Neutrophil (primary cell): ENCODE results near the gene MBNL2.

Experiments used
- H3K27ac ChIP-seq: fragments of 200-600 bp; sonication (generic); 2 replicates; pipeline ENCODE4 v1.5.1; 2016; ENCODE audit warnings: mild to moderate bottlenecking, moderate library complexity
- H3K27me3 ChIP-seq: fragments of 200-600 bp; sonication (generic); 2 replicates; pipeline ENCODE4 v1.6.0; 2016; ENCODE audit warnings: mild to moderate bottlenecking
- H3K36me3 ChIP-seq: fragments of 200-600 bp; sonication (generic); 2 replicates; pipeline ENCODE4 v1.5.1; 2017
- H3K4me1 ChIP-seq, 2 experiments: fragments of 200-600 bp in 1 of 2; sonication (generic) in 1 of 2; 1 replicate in 1 of 2; 2 replicates in 1 of 2; pipeline versions ENCODE4 v1.5.1 to v1.6.1; 2013 to 2016; ENCODE audit warnings: low read depth in 1 of 2, low read length in 1 of 2, mild to moderate bottlenecking in 1 of 2, moderate library complexity in 1 of 2; ENCODE audit not compliant: control insufficient read depth in 1 of 2, insufficient read depth in 1 of 2
- H3K4me3 ChIP-seq, 2 experiments: fragments of 200-600 bp in 1 of 2; sonication (generic) in 1 of 2; 1 replicate in 1 of 2; 2 replicates in 1 of 2; pipeline ENCODE4 v1.5.1; 2013 to 2016; ENCODE audit warnings: low read depth in 1 of 2, low read length in 1 of 2, mild to moderate bottlenecking in 1 of 2, moderate library complexity in 1 of 2
- H3K9me3 ChIP-seq: fragments of 200-600 bp; sonication (generic); 2 replicates; pipeline ENCODE4 v1.5.1; 2016
- CTCF ChIP-seq: fragments of 200-600 bp; sonication (generic); IDR thresholded peaks from 2 replicates; pipeline ENCODE4 v1.5.1; 2016; ENCODE audit warnings: antibody characterized with exemption

MBNL2 gene

GRCh38 chr13:97229699-97230098 is 7.6 kb downstream of the MBNL2 start:
- Histone ChIP-seq H3K27ac (no peak overlapping the region), H3K4me1 (no peaks in the 10 kb centered on the region), H3K36me3 (no peaks in the 10 kb centered on the region)

GRCh38 chr13:97231118-97231828 is 9.1 kb downstream of the MBNL2 start:
- H3K27ac ChIP-seq, result no peak overlapping the region
- H3K9me3 ChIP-seq, result no peaks in the 10 kb centered on the region
- no peak overlapping the region for H3K4me3 ChIP-seq
- no peaks in the 10 kb centered on the region for H3K4me1 ChIP-seq
- peaks cover 12% of the 10 kb centered on the region for H3K27me3 ChIP-seq
- H3K36me3 ChIP-seq, result no peaks in the 10 kb centered on the region
- no peak for TF ChIP-seq CTCF

More at GRCh38 chr13:97229699-97230098, 7.6 kb downstream of the MBNL2 start:
- H3K4me3 ChIP-seq, result no peak overlapping the region
- H3K27me3 ChIP-seq, result peaks cover 12% of the 10 kb centered on the region
- TF ChIP-seq CTCF, result no peak
- H3K9me3 ChIP-seq, result no peaks in the 10 kb centered on the region

- no peak for TF ChIP-seq CTCF
- Histone ChIP-seq H3K9me3 (no peaks in the 10 kb centered on the region), H3K4me1 (no peaks in the 10 kb centered on the region), H3K27ac (no peak overlapping the region), H3K27me3 (peaks cover 14% of the 10 kb centered on the region), H3K4me3 (no peak overlapping the region), H3K36me3 (no peaks in the 10 kb centered on the region)
Observed at GRCh38 chr13:97231829-97232196, 9.7 kb downstream of the MBNL2 start.

- no peak overlapping the region for H3K27ac ChIP-seq
- H3K36me3 ChIP-seq, result no peaks in the 10 kb centered on the region
- H3K9me3 ChIP-seq, result no peaks in the 10 kb centered on the region
- peaks cover 15% of the 10 kb centered on the region for H3K27me3 ChIP-seq
- H3K4me1 ChIP-seq, result no peaks in the 10 kb centered on the region
- H3K4me3 ChIP-seq, result no peak overlapping the region
- TF ChIP-seq CTCF, result no peak
Observed at GRCh38 chr13:97233499-97233898, 11.4 kb downstream of the MBNL2 start.

GRCh38 chr13:97234236-97234635 is 12.1 kb downstream of the MBNL2 start:
- H3K9me3 ChIP-seq, result no peaks in the 10 kb centered on the region
- no peak for TF ChIP-seq CTCF
- H3K27ac ChIP-seq, result no peak overlapping the region
- H3K4me3 ChIP-seq, result no peak overlapping the region
- no peaks in the 10 kb centered on the region for H3K36me3 ChIP-seq
- H3K4me1 ChIP-seq, result no peaks in the 10 kb centered on the region
- H3K27me3 ChIP-seq, result peaks cover 23% of the 10 kb centered on the region
